ENCODE measurements around the gene OPA3. TPM values are rescaled to one million over a fixed set of nuclear protein-coding genes. Genes with fewer than 3 reads are reported as not detected.
A peak's percentile ranks its signal among the peaks of the same experiment; 100 is the strongest.

The OPA3 gene
- total RNA-seq, 1 donor from 2014 or later = 6.6 TPM

GRCh38 chr19:45485305-45486077, 99.1 kb downstream of the OPA3 start:
- peak in 1 of 2 donors; percentile 98 for DNase-seq (ENCODE audit: extremely low spot score in 2 of 2)
- H3K27ac ChIP-seq = peak overlapping the region; percentile 94
- peak overlapping the region; percentile 67 to 80 for H3K4me3 ChIP-seq

GRCh38 chr19:45484273-45484945, 100.2 kb downstream of the OPA3 start:
- H3K9me3 ChIP-seq = no peaks in the 10 kb centered on the region
- no peak overlapping the region for H3K4me3 ChIP-seq
- H3K36me3 ChIP-seq = no peaks in the 10 kb centered on the region
- no peak for DNase-seq (ENCODE audit: extremely low spot score in 2 of 2)
- H3K4me1 ChIP-seq = peaks cover 4% of the 10 kb centered on the region
- TF ChIP-seq CTCF (IDR thresholded peaks at IDR 0.05) (no peak), POLR2A (IDR thresholded peaks at IDR 0.05) (no peak), POLR2AphosphoS5 (IDR thresholded peaks at IDR 0.05; ENCODE audit: insufficient read depth in 1 of 2, low read depth in 1 of 2) (no peak)
- intact Hi-C loops (cut with DNase I) = no loop called here
- H3K27ac ChIP-seq = no peak overlapping the region
- H3K27me3 ChIP-seq = no peaks in the 10 kb centered on the region

More at GRCh38 chr19:45485305-45486077, 99.1 kb downstream of the OPA3 start:
- Histone ChIP-seq H3K27me3 (no peaks in the 10 kb centered on the region), H3K9me3 (no peaks in the 10 kb centered on the region), H3K36me3 (no peaks in the 10 kb centered on the region), H3K4me1 (peaks cover 4% of the 10 kb centered on the region)
- intact Hi-C loops (cut with DNase I) = no loop called here
- TF ChIP-seq POLR2A (IDR thresholded peaks at IDR 0.05) (no peak), POLR2AphosphoS5 (IDR thresholded peaks at IDR 0.05; ENCODE audit: insufficient read depth in 1 of 2, low read depth in 1 of 2) (peak; percentile 49 to 74), CTCF (IDR thresholded peaks at IDR 0.05) (peak; percentile 79 to 90 (median 83))

GRCh38 chr19:45483033-45483432, 101.6 kb downstream of the OPA3 start:
- intact Hi-C loops (cut with DNase I) = no loop called here
- Histone ChIP-seq H3K27me3 (no peaks in the 10 kb centered on the region), H3K36me3 (no peaks in the 10 kb centered on the region), H3K4me1 (peaks cover 8% of the 10 kb centered on the region), H3K27ac (no peak overlapping the region), H3K4me3 (no peak overlapping the region), H3K9me3 (no peaks in the 10 kb centered on the region)
- no peak for DNase-seq (ENCODE audit: extremely low spot score in 2 of 2)
- TF ChIP-seq CTCF (IDR thresholded peaks at IDR 0.05) = no peak
- no peak for TF ChIP-seq POLR2A (IDR thresholded peaks at IDR 0.05)
- TF ChIP-seq POLR2AphosphoS5 (IDR thresholded peaks at IDR 0.05; ENCODE audit: insufficient read depth in 1 of 2, low read depth in 1 of 2) = no peak

GRCh38 chr19:45478454-45479238, 106.0 kb downstream of the OPA3 start:
- intact Hi-C loops (cut with DNase I) = loop anchor here (2.0 kb wide), 1 partner anchor 40 kb away; no protein-coding TSS in a partner anchor

More at GRCh38 chr19:45478454-45479238, 106.0 kb downstream of the OPA3 start:
- TF ChIP-seq POLR2A (IDR thresholded peaks at IDR 0.05) (no peak), POLR2AphosphoS5 (IDR thresholded peaks at IDR 0.05; ENCODE audit: insufficient read depth in 1 of 2, low read depth in 1 of 2) (peak; percentile 54 to 84), CTCF (IDR thresholded peaks at IDR 0.05) (peak; percentile 91 to 99 (median 97))
- no peak for DNase-seq (ENCODE audit: extremely low spot score in 2 of 2)
- Histone ChIP-seq H3K27me3 (no peaks in the 10 kb centered on the region), H3K27ac (peak overlapping the region; percentile 97), H3K4me1 (peaks cover 8% of the 10 kb centered on the region), H3K36me3 (no peaks in the 10 kb centered on the region), H3K9me3 (no peaks in the 10 kb centered on the region), H3K4me3 (peak overlapping the region; percentile 45 to 46)
